NB4 (cell line): ENCODE results near the gene TSPAN18.

ENCODE experiments used
- CTCF ChIP-seq: IDR thresholded peaks from one replicate; pipeline ENCODE4 v1.5.1; 2012; ENCODE audit warnings: low read depth, low read length
- MAX ChIP-seq: IDR thresholded peaks from 2 replicates; pipeline ENCODE4 v1.6.1; 2011; ENCODE audit warnings: low read depth, low read length
- POLR2A ChIP-seq: IDR thresholded peaks from 2 replicates; pipeline ENCODE4 v1.6.1; 2011; ENCODE audit warnings: mild to moderate bottlenecking; ENCODE audit not compliant: insufficient read length; ENCODE audit errors: extremely low read depth

GRCh38 chr11:44978961-44979331 is 252.2 kb downstream of the TSPAN18 start:
- no peak for TF ChIP-seq CTCF
- TF ChIP-seq POLR2A, result no peak
- TF ChIP-seq MAX, result no peak
